Measurements from ENCODE around the gene BCL2A1.
"Not testable (repeated sequence)": the region's sequence is repeated elsewhere in the genome, so short reads cannot be mapped to it uniquely, and the experiment has no call there.

Gene BCL2A1

GRCh38 chr15:79970624-79971434 is at the start of gene BCL2A1:
BCL2A1 (minus strand) TSS chr15:79971196; CDS start chr15:79971119, 77 bp downstream.
- peak; percentile 52 for DNase-seq

- DNase-seq = no peak
Measured at GRCh38 chr15:80020731-80021130, 49.7 kb upstream of the BCL2A1 start.

- not testable (repeated sequence) for DNase-seq
Measured at GRCh38 chr15:80020149-80020548, 49.2 kb upstream of the BCL2A1 start.

GRCh38 chr15:80019168-80019745 is 48.3 kb upstream of the BCL2A1 start:
- DNase-seq = no peak

GRCh38 chr15:80017139-80017538 is 46.1 kb upstream of the BCL2A1 start:
- not testable (repeated sequence) for DNase-seq

GRCh38 chr15:80016506-80016905 is 45.5 kb upstream of the BCL2A1 start:
- DNase-seq = not testable (repeated sequence)

GRCh38 chr15:80015156-80015555 is 44.2 kb upstream of the BCL2A1 start:
- DNase-seq = no peak

GRCh38 chr15:80014186-80014585 is 43.2 kb upstream of the BCL2A1 start:
- not testable (repeated sequence) for DNase-seq

- no peak for DNase-seq
Measured at GRCh38 chr15:80012060-80012726, 41.2 kb upstream of the BCL2A1 start.

GRCh38 chr15:80011596-80011995 is 40.6 kb upstream of the BCL2A1 start:
- no peak for DNase-seq

GRCh38 chr15:80011041-80011523 is 40.1 kb upstream of the BCL2A1 start:
- not testable (repeated sequence) for DNase-seq

- no peak for DNase-seq
Measured at GRCh38 chr15:80010131-80010673, 39.2 kb upstream of the BCL2A1 start.

GRCh38 chr15:80007532-80007931 is 36.5 kb upstream of the BCL2A1 start:
- DNase-seq = no peak

- no peak for DNase-seq
Measured at GRCh38 chr15:80006946-80007345, 36.0 kb upstream of the BCL2A1 start.

- DNase-seq = no peak
Measured at GRCh38 chr15:80003934-80004472, 33.0 kb upstream of the BCL2A1 start.

GRCh38 chr15:80003171-80003570 is 32.2 kb upstream of the BCL2A1 start:
- no peak for DNase-seq

GRCh38 chr15:80002267-80002666 is 31.3 kb upstream of the BCL2A1 start:
- DNase-seq = no peak

- no peak for DNase-seq
Measured at GRCh38 chr15:79994615-79995014, 23.6 kb upstream of the BCL2A1 start.

- no peak for DNase-seq
Measured at GRCh38 chr15:79991826-79992225, 20.8 kb upstream of the BCL2A1 start.

GRCh38 chr15:79990997-79991334 is 20.0 kb upstream of the BCL2A1 start:
- DNase-seq = no peak

GRCh38 chr15:79990280-79990996 is 19.4 kb upstream of the BCL2A1 start:
- DNase-seq = no peak

- no peak for DNase-seq
Measured at GRCh38 chr15:79989682-79990081, 18.7 kb upstream of the BCL2A1 start.

- DNase-seq = no peak
Measured at GRCh38 chr15:79989183-79989582, 18.2 kb upstream of the BCL2A1 start.
